ENCODE measurements around the gene JHY.
A peak's percentile ranks its signal among the peaks of the same experiment; 100 is the strongest.
"Not testable (repeated sequence)": the region's sequence is repeated elsewhere in the genome, so short reads cannot be mapped to it uniquely, and the experiment has no call there.

JHY gene

DNA sequence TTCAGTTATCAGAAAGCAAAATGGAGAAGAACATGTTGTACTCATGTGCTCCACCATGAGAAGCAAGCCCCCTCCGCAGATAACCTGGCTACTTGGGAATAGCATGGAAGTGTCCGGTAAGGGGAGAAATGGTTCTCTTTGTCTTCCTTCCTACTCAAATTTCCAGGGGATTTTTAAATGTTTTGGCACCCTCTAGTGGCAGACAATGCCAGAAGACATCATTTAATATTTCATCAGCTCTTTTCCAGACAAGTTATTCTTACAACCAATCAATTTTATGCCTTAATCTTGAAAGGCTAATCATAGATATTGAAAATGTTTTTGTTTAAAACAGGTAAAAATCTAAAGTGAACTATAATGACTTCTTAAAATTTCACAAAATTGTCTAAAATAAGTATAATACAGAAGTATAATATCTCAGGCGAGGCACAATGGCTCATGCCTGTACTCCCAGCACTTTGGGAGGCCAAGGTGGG, 28.6 kb upstream of the JHY start:
- Histone ChIP-seq H4K20me1 (ENCODE audit: insufficient read depth) (no peaks in the 10 kb centered on the region), H3K36me3 (ENCODE audit: insufficient read depth) (no peaks in the 10 kb centered on the region), H3K4me1 (ENCODE audit: low read depth, poor library complexity, severe bottlenecking) (no peaks in the 10 kb centered on the region), H3K4me2 (no peak overlapping the region), H3K4me3 (IDR thresholded peaks at IDR 0.05; ENCODE audit: insufficient read depth, low read depth, low read length) (no peak overlapping the region), H3K27me3 (ENCODE audit: insufficient read depth, low read depth) (no peaks in the 10 kb centered on the region), H3K9ac (no peak overlapping the region), H2AFZ (ENCODE audit: low read depth) (no peak overlapping the region), H3K79me2 (ENCODE audit: insufficient read depth, low read depth) (no peaks in the 10 kb centered on the region), H3K27ac (no peak overlapping the region)
- TF ChIP-seq, protein P1, sequence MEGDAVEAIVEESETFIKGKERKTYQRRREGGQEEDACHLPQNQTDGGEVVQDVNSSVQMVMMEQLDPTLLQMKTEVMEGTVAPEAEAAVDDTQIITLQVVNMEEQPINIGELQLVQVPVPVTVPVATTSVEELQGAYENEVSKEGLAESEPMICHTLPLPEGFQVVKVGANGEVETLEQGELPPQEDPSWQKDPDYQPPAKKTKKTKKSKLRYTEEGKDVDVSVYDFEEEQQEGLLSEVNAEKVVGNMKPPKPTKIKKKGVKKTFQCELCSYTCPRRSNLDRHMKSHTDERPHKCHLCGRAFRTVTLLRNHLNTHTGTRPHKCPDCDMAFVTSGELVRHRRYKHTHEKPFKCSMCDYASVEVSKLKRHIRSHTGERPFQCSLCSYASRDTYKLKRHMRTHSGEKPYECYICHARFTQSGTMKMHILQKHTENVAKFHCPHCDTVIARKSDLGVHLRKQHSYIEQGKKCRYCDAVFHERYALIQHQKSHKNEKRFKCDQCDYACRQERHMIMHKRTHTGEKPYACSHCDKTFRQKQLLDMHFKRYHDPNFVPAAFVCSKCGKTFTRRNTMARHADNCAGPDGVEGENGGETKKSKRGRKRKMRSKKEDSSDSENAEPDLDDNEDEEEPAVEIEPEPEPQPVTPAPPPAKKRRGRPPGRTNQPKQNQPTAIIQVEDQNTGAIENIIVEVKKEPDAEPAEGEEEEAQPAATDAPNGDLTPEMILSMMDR (conservative IDR thresholded peaks at IDR 0.05; ENCODE audit: low read depth, low read length), result peak; percentile 74

DNA sequence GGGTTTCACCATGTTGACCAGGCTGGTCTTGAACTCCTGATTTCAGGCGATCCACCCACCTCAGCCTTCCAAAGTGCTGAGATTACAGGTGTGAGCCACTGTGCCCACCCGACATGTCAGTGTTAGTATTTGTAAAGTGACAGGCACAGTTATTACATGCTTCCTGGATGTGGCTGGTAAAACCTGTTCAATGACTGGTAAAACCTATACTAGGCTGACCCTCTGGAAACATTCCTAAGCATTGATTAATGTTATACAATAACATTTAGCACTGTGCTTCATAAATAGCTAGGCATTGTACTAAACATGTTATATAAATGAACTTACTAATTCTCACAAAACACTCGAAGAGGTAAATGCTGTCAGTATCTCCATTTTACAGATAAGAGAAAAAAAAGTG, 20.9 kb upstream of the JHY start:
- TF ChIP-seq, protein P1 (conservative IDR thresholded peaks at IDR 0.05; ENCODE audit: low read depth, low read length), result no peak
- Histone ChIP-seq H3K4me3 (IDR thresholded peaks at IDR 0.05; ENCODE audit: insufficient read depth, low read depth, low read length) (no peak overlapping the region), H3K36me3 (ENCODE audit: insufficient read depth) (no peaks in the 10 kb centered on the region), H4K20me1 (ENCODE audit: insufficient read depth) (no peaks in the 10 kb centered on the region), H3K9ac (no peak overlapping the region), H3K4me2 (no peak overlapping the region), H3K79me2 (ENCODE audit: insufficient read depth, low read depth) (no peaks in the 10 kb centered on the region), H3K27me3 (ENCODE audit: insufficient read depth, low read depth) (no peaks in the 10 kb centered on the region), H2AFZ (ENCODE audit: low read depth) (no peak overlapping the region), H3K4me1 (ENCODE audit: low read depth, poor library complexity, severe bottlenecking) (no peaks in the 10 kb centered on the region), H3K27ac (no peak overlapping the region)

DNA sequence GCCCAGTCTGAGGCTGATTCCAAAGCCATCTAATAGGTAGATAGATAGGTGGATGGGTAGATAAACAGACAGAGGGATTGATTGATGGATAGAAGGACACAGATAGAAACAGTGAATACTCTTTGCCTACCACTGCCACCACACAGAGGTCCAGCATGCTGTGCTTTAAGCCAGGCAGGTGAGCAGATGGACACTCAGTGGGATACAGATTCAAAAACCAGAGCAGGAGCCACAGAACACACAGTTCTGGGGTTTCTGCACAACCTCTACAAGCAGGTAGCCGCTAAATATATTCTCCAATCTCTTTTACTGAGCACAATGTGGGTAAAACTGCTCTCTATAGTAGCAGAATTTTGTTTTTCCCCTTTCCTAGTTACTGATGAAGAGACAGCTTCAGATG, 20.5 kb upstream of the JHY start:
- H3K4me2 ChIP-seq, result no peak overlapping the region
- no peaks in the 10 kb centered on the region for H4K20me1 ChIP-seq (ENCODE audit: insufficient read depth)

DNA sequence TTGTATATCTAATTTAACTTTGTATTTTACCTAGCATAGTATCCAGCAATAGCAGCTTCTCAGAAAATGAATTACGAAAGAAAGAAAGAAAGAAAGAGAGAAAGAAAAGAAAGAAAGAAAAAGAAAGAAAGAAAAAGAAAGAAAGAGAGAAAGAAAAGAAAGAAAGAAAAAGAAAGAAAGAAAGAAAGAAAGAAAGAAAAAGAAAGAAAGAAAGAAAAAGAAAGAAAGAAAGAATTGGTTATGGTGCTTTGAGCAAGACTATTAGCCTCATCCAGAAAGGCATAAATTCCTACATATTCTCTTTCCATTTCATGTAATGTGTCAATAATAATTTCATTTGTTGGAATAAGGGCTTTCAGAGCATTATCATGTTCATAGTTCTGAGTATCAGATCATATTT, 19.4 kb upstream of the JHY start:
- H3K27me3 ChIP-seq (ENCODE audit: insufficient read depth, low read depth); H3K4me2 ChIP-seq; H3K79me2 ChIP-seq (ENCODE audit: insufficient read depth, low read depth); H3K36me3 ChIP-seq (ENCODE audit: insufficient read depth); H2AFZ ChIP-seq (ENCODE audit: low read depth); H3K4me1 ChIP-seq (ENCODE audit: low read depth, poor library complexity, severe bottlenecking); H3K9ac ChIP-seq; H3K4me3 ChIP-seq (IDR thresholded peaks at IDR 0.05; ENCODE audit: insufficient read depth, low read depth, low read length); H4K20me1 ChIP-seq (ENCODE audit: insufficient read depth); H3K27ac ChIP-seq: not testable (repeated sequence)

More for the DNA sequence above, 20.5 kb upstream of the JHY start:
- no peak overlapping the region for H3K4me3 ChIP-seq (IDR thresholded peaks at IDR 0.05; ENCODE audit: insufficient read depth, low read depth, low read length)
- H3K36me3 ChIP-seq (ENCODE audit: insufficient read depth), result no peaks in the 10 kb centered on the region
- no peak overlapping the region for H3K27ac ChIP-seq
- no peaks in the 10 kb centered on the region for H3K79me2 ChIP-seq (ENCODE audit: insufficient read depth, low read depth)
- no peaks in the 10 kb centered on the region for H3K4me1 ChIP-seq (ENCODE audit: low read depth, poor library complexity, severe bottlenecking)
- no peak overlapping the region for H3K9ac ChIP-seq
- TF ChIP-seq, protein P1 (conservative IDR thresholded peaks at IDR 0.05; ENCODE audit: low read depth, low read length), result no peak
- no peak overlapping the region for H2AFZ ChIP-seq (ENCODE audit: low read depth)
- no peaks in the 10 kb centered on the region for H3K27me3 ChIP-seq (ENCODE audit: insufficient read depth, low read depth)

DNA sequence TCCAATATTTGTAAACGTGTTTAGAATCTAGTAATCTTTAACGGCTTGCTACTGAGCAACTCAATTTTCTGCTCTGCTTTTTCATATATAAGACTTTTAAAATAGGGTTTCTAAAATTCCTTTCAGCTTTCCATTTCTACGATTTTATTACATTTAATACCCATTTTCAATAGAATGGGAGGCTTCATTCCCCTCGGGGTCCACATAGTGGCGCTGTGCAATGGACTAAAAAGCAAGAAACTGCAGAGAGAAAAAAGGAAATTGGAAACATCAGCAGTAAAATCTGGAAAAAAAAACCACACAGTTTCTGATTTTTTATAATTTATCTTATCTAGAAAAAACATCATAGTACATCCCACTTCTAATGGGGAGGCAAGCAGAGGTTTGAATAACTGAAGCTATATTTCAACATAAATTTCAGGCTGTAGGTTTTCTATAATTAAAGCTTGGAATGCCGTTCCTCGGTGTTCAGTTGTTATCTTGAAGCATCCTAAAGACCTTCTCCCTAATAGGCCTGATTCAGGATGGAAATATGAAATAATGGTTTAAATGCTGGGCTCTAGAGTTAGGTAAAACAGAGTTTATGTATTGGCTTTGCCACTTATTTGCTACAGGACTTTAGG, 18.7 kb upstream of the JHY start:
- H3K9ac ChIP-seq, result no peak overlapping the region
- no peak overlapping the region for H3K4me3 ChIP-seq (IDR thresholded peaks at IDR 0.05; ENCODE audit: insufficient read depth, low read depth, low read length)
- no peaks in the 10 kb centered on the region for H3K79me2 ChIP-seq (ENCODE audit: insufficient read depth, low read depth)
- H3K27me3 ChIP-seq (ENCODE audit: insufficient read depth, low read depth), result no peaks in the 10 kb centered on the region
- H3K27ac ChIP-seq, result no peak overlapping the region
- TF ChIP-seq, protein P1 (conservative IDR thresholded peaks at IDR 0.05; ENCODE audit: low read depth, low read length), result peak; percentile 71
- no peaks in the 10 kb centered on the region for H3K4me1 ChIP-seq (ENCODE audit: low read depth, poor library complexity, severe bottlenecking)
- no peaks in the 10 kb centered on the region for H4K20me1 ChIP-seq (ENCODE audit: insufficient read depth)
- no peaks in the 10 kb centered on the region for H3K36me3 ChIP-seq (ENCODE audit: insufficient read depth)
- H2AFZ ChIP-seq (ENCODE audit: low read depth), result no peak overlapping the region
- H3K4me2 ChIP-seq, result no peak overlapping the region
